Hematopoietic multipotent progenitor cell (in vitro differentiated cells): ENCODE data around the gene NEAT1. TPM values are rescaled to one million over a fixed set of nuclear protein-coding genes. Genes with fewer than 3 reads are reported as not detected.
"Not testable (repeated sequence)": the region's sequence is repeated elsewhere in the genome, so short reads cannot be mapped to it uniquely, and the experiment has no call there.

Experiments used
- DNase-seq, 3 donors: peaks; one replicate each; pipeline ENCODE4 v3.0.0-alpha.2; 2011 to 2015; ENCODE audit warnings: low read depth in 2 of 3, low spot score in 2 of 3
- total RNA-seq: library from RNA; depleted of rRNA; stranded (reverse); fragments of >200 nt; gene quantifications from one replicate; pipeline ENCODE4 v1.2.3, GENCODE V29; 2012

The NEAT1 gene
- total RNA-seq, 1 donor = 102 TPM

DNA sequence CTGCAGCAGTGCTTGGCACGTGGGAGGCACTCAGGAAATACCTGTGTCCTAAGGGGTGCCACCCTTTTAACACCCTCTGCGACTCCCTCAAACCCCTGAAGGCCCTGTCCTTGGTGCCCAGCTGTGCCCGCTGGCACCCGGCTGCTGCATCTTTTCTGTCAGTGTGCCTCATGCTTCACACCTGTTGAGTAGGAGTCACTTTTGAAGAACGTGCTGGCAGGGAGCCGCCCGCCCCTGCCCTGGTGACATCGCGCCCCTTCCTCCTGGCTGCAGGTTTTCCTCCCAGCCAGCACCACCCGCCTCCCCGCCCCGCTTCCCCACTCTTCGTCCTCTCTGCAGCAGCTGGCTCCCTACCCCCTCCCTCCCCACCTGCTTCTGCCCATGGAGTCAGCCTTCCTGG, 18.4 kb upstream of the NEAT1 start:
- DNase-seq = peak in 1 of 3 donors; percentile 29

- no peak for DNase-seq
Observed at GRCh38 chr11:65404638-65405339, 17.8 kb upstream of the NEAT1 start.

DNA sequence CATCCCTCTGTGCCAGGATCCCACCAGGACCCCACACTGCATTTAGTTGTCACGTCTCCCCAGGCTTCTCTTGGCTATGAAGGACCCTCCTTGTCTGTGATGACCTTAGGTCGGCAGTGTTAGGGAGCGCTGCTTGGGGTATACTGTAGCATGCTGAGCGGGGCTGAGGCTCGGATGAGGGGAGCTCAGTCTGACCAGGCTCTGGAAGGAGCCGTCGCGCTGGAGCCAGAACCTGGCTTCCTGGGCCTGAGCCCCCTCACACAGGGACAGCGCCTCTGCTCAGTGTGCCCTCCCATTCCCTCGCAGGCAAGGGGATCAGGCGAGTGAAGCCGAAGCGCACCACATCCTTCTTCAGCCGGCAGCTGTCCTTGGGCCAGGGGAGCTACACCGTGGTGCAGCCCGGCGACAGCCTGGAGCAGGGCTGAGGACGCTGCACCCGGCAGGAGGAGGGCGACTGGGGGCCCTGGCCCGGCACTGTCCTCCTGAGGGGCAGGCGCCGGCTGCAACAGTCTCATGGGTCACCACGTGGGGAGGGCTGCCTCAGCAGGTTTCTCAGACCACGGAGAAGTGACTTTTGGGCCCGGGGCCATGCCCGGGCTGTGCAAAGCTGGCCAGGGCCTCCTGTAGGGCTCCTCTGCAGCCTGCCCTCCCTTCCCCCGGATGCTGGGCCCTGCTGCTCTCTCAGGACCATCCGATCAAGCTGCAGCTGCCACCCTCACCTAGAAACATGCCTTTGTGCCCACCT, 11.5 kb upstream of the NEAT1 start:
- no peak for DNase-seq

DNA sequence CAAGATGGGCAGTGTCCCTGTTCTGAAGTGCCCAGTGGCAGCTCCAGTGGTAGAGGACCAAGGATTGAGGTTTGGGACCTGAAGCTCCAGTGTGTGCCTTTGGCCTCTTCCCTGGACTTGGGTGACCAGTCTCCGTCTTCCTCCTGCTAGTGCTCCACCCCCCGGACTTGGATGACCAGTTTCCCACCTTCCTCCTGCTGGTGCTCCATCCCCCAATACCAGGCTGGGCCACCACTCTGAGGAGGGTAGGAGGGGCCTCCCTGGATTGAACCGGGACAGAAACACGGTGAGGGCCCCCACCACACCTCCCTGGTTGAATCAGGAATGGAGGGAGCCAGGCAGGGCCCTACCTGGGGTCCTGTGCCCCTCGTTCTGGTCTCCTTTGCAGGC, 10.9 kb upstream of the NEAT1 start:
- DNase-seq = no peak

GRCh38 chr11:65412271-65413076, 10.1 kb upstream of the NEAT1 start:
- DNase-seq = no peak

DNA sequence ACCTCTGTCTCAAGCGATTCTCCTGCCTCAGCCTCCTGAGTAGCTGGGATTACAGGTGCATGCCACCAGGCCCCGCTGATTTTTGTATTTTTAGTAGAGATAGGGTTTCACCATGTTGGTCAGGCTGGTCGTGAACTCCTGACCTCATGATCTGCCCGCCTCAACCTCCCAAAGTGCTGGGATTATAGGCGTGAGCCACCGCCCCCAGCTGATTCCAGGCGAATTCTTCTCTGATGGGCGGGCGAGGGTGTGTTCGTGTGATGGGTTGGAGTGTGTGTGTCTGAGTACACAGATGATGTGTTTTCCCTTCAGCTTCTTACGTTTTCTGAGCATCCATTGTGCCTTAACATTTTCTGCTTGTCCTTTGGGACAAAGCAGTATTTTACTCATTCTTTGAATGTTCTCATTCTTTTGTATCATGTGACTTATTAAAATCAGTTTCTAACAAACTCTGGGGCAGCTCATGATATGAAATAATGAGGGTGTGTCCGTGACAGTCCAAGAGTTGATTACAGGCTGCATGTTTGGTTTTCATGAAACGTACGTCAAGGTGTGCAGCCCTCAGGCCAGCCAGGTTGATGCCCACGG, 9.4 kb upstream of the NEAT1 start:
- DNase-seq = not testable (repeated sequence)

- no peak for DNase-seq
Observed at GRCh38 chr11:65414776-65415498, 7.7 kb upstream of the NEAT1 start.

GRCh38 chr11:65415499-65416340, 6.9 kb upstream of the NEAT1 start:
- no peak for DNase-seq

DNA sequence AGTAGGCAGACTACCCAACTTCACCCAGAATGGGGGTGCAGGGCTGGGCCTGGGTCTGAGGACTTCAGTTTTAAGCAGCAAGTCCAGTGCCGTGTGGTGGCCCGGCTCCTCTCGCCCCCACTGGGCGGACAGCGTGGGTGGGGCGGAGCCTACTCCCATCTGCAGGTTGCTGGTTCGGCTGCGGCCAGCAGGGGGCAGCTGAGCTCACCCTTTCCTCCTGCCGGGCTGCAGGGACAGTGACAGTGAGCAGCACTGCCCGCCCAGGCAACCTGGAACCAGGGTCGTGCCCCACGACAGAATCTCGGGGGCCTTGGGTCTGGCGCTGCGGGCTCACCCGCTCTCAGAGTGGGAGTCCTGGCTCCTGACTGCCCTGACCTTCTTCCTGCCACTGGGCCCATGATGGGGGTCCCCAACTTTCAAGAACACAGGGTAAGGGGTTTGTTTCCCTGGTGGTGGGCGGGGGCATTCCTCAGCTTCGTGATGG, 6.2 kb upstream of the NEAT1 start:
- DNase-seq = peak; percentile 84 to 90 (median 84)

GRCh38 chr11:65416841-65417701, 5.5 kb upstream of the NEAT1 start:
- DNase-seq = no peak

DNA sequence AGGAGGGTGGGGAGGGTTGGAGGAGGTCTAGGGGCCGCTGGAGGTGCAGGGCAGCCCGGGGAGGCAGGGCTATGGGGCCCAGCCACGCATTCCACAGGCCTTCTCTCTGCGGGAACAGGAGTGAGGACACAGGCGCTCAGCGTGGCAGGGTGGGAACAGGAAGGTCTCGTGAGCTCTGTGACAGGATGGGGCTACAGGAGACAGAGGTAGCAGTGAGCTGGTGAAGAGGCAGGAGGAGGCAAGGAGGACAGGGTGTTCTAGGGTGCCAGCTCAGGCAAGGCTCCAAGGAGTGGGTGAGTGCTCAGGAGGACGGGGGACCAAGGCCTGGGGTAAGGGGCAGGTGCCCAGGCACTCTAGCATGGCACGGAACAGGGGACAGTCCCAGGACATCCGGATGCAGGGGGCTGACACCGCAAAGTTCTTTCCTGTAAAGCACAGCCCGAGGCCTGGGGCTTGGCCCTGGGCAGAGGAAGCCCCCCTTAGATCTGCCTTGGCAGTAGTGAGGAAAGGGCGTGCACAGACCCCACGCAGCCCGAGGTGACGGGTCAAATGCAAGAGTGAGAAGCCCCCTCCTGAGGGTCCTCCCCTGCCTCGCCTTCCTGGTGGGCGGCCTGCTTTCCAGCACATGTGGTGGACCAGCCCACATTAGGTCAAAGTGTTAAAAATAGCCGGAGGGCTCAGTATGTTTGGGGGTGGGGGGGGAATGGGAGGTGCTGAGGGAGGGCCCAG, 4.7 kb upstream of the NEAT1 start:
- peak in 1 of 3 donors; percentile 50 for DNase-seq

GRCh38 chr11:65418431-65418680, 4.2 kb upstream of the NEAT1 start:
- no peak for DNase-seq

- DNase-seq = peak in 2 of 3 donors; percentile 98 to 99
Observed at GRCh38 chr11:65418681-65419459, 3.7 kb upstream of the NEAT1 start.

GRCh38 chr11:65419460-65419771, 3.2 kb upstream of the NEAT1 start:
- no peak for DNase-seq

DNA sequence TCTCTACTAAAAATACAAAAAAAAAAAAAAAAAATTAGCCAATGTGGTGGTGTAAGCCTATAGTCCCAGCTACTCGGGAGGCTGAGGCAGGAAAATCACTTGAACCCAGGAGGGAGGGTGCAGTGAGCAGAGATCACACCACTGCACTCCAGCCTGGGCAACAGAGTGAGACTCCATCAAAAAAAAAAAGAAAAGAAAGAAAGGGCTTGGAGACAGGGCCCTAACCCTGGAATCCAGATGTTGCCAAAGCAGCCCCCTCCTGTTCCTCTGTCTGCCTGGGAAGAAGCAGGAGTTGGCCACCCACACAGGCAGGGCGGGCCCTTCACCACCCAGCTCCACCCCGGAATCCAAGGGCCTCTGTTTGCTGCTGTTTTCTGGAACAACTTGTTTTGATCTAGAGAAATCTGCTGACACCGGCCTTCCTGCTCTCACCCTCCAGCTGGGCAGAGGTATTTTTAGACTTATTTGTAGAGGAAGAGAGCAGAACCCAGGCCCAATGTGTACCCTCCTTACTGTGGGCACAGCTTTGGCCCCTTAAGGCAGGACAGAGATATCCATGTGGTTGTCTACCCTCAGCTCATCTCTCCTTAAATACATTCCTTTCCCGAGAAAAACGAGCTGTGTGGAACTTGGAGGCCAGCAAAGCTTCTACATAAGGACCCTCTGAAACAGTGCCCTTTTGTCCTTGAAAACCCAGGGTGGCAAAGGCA, 2.7 kb upstream of the NEAT1 start:
- peak in 1 of 3 donors; percentile 75 for DNase-seq

- DNase-seq = no peak
Observed at GRCh38 chr11:65420506-65420905, 2.1 kb upstream of the NEAT1 start.
